HK-2 (cell line): ENCODE data around the gene HSPA12B.

Experiments used
- DNase-seq: peaks from one replicate; pipeline ENCODE4 v3.0.0-alpha.2; 2018; ENCODE audit not compliant: unreplicated experiment

Gene HSPA12B

DNA sequence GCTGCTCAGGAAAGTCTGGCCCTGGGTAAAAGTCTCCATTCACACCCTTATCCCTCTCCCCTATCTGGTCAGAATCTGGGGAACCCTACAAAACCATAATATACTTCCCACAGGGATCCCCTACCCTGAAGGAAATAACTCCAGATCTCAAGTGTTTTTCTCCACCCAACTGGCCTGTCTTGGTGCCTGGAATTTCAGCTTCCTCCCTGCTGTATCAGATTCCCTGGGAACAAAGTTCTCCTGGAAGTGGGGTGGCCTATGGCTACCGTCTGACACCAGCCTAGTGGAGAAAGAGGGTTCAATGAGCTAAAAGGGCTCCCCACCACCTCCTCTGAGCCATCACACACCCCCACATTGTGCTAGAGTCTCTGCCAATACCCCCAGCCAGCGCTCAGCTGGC lies 15.0 kb downstream of the HSPA12B start:
- no peak for DNase-seq

DNA sequence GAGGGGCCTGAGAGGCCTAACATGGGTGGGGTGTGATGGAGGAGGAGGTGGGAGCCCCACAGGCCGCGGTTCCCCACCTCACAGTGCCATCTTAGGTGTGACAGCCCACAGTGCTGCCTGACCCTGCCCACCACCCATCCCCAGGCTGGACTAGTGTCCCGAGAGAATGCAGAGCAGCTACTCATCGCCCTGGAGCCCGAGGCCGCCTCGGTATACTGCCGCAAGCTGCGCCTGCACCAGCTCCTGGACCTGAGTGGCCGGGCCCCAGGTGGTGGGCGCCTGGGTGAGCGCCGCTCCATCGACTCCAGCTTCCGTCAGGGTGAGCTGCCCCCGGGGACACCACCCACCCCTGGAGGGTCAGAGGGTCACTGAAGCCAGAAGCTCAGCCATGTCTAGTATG lies 15.6 kb downstream of the HSPA12B start:
- DNase-seq, result no peak

DNA sequence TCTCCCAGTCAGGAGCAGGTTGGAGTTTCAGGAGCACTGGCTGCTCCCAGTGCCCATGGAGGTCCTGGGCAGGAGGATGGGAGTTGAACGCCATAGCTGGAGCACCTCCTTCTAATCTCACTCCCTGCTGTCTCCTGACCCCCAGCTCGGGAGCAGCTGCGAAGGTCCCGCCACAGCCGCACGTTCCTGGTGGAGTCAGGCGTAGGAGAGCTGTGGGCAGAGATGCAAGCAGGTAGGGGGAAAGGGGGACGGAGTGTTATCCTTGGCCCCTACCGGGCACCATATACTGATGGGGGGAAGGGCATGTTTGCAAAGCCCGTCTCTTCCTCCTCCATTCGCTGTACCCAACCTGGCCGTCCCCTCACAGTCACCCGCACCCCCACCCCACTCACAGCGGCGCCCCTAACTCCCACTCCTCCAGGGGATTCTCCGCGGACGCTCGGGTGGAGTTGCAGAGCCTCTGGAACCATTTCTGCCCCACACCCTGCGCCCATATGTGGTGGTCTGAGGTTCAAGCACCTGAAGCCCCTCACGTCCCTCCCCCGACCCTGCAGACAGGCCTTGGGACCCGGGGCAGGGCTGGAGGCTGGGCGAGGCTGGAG lies 16.7 kb downstream of the HSPA12B start:
- no peak for DNase-seq

DNA sequence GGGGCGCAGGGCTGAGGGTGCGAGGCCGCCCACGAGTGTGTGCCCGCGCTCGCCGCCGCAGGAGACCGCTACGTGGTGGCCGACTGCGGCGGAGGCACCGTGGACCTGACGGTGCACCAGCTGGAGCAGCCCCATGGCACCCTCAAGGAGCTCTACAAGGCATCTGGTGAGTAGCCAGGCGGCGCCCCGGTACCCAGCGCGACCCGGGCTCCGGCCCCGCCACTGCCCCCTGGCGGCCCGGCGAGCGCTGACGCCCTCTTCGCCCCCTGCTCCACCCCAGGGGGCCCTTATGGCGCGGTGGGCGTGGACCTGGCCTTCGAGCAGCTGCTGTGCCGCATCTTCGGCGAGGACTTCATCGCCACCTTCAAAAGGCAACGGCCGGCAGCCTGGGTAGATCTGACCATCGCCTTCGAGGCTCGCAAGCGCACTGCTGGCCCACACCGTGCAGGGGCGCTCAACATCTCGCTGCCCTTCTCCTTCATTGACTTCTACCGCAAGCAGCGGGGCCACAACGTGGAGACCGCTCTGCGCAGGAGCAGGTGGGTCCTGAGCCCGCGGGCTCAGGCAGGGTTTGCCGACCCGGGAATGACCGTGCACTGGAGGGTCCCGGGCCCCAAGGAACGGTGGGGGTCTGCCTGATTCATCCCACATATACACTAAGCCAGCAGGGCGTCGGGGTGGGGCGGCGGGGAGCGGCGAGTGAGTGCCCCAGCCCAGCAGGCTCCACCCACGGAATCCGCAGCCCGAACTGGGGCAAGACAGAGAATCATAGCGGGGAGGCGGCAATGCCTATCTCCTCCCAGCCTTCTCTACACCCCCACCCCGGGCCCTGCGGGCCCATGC lies 17.4 kb downstream of the HSPA12B start:
- DNase-seq, result peak; percentile 51

DNA sequence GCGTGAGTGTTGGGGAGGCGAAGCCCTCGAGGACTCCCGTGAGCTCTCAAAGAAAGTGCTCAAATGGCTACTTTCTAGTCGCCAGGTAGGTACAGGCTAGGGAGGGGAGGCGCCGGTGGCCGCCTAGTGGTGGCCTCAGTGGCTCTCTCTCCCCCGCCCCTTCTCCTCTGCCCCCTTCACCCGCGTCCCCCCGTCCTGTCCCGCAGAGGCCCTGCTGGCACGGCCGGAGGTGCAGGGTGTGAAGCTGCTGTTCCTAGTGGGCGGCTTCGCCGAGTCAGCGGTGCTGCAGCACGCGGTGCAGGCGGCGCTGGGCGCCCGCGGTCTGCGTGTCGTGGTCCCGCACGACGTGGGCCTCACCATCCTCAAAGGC lies 18.8 kb downstream of the HSPA12B start:
- DNase-seq, result no peak

DNA sequence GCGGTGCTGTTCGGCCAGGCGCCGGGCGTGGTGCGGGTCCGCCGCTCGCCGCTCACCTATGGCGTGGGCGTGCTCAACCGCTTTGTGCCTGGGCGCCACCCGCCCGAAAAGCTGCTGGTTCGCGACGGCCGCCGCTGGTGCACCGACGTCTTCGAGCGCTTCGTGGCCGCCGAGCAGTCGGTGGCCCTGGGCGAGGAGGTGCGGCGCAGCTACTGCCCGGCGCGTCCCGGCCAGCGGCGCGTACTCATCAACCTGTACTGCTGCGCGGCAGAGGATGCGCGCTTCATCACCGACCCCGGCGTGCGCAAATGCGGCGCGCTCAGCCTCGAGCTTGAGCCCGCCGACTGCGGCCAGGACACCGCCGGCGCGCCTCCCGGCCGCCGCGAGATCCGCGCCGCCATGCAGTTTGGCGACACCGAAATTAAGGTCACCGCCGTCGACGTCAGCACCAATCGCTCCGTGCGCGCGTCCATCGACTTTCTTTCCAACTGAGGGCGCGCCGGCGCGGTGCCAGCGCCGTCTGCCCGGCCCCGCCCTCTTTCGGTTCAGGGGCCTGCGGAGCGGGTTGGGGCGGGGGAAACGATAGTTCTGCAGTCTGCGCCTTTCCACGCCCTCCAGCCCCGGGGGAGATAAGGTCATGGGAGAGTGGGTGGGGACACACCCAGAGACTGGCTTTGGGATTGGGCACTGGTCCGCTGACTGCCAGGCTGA lies 19.3 kb downstream of the HSPA12B start:
- DNase-seq, result no peak

DNA sequence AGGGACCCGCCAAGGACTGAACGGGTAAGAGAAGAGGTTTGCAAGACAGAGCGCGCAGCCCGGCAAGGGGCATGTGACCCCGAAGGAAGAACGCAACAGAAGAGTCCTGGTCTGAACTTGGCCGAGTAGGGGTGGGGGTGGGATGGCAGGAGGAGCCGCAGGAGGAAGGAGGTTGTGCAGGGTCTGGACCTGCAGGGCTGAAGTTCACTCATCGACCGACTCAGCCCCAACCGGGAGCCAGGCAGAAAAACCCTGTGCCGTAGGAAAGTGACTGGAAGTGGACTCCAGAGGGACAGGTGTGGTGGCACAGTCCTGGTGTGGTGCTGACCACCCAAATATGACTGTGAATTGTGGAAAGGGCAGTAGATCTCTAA lies 19.9 kb downstream of the HSPA12B start:
- DNase-seq, result no peak

DNA sequence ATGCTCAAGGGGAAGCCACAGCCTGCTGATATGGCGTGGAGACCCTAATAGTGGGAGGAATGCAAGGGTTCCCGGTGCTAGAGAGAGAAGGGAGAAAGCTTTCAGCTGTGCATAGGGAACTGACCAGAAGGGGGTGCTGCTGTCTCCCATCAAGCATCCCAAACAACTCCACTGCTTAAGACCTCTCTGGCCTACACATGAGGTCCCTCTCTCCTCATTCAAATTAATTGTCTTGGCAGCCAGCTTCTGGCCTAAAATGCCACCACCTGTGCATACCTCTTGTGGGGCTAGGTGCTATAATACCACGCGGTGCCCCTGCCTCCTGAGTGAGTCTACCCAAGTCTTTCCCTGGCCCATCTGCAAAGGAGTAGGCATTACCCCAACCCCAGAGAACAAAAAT lies 20.6 kb downstream of the HSPA12B start:
- peak; percentile 46 for DNase-seq

DNA sequence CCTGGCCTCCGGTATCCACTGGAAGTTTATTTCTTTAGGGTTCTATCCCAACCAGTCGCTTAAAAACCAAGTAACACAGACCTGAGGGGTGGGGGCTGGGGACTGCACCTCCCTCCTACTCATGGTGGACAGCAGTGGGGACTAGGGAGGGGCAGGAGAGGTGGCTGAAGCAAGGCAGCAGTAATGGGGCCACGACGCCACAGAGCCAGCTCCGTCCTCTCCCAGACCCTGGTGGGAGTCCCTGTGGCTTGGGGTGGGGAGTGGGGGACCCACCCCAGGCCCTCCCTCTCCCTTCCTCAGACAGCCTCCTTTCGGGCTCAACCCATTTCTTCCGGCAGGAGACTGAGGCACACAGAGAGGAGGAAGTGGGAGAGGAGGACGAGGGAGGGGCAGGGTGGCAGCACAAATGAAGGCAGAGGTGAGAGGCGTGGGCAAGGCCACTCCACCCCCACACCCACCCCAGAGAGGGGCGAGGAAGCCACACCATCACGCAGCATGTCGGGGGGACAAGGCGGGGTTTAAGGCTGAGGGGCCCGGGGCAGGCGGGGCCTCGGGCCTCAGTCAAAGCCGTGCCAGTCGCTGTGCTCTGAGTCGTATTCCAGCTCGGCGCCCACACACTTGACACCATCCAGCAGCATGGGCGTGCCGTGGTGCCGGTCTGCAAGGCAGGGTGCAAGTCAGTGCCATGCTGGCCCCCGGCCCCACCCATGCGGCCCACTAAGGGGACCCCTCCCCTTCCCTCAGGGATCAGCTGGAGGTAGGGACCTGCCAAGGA lies 21.2 kb downstream of the HSPA12B start:
- no peak for DNase-seq

DNA sequence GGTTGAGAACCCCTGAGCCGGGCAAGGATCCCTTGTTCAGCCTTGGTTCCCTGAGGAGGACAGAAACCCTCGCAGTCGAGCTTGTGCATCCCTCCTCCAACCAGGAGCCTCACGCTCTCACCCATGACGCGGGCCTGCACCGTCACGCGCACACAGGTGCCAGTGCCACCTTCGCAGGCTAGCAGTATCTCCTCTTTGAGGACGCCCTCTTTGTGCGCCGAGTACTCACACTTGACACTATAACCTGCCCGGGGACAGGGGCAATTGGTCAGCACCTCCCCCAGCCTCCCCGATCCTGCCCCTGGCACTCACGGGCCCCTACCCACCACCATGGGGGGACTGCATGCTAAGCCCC lies 21.8 kb downstream of the HSPA12B start:
- no peak for DNase-seq

DNA sequence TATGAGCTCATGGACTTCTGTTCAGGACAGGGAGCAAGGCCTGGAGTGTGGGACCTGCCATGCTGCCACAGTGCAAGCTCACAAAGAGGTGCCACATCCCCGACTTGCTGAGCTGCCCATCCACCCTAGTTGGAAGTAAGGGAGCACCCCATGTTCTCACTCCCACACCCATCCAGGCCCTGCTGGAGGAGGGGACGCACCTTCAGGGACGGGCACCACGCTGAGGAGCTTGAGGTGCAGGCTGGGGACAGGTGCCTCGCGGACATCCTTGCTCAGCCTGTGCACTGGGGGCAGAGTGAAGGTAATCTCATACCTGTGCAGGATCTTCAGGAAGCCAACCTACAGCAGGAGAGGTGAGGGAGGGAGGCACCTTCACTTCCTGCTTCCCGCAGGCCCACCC lies 22.8 kb downstream of the HSPA12B start:
- no peak for DNase-seq

DNA sequence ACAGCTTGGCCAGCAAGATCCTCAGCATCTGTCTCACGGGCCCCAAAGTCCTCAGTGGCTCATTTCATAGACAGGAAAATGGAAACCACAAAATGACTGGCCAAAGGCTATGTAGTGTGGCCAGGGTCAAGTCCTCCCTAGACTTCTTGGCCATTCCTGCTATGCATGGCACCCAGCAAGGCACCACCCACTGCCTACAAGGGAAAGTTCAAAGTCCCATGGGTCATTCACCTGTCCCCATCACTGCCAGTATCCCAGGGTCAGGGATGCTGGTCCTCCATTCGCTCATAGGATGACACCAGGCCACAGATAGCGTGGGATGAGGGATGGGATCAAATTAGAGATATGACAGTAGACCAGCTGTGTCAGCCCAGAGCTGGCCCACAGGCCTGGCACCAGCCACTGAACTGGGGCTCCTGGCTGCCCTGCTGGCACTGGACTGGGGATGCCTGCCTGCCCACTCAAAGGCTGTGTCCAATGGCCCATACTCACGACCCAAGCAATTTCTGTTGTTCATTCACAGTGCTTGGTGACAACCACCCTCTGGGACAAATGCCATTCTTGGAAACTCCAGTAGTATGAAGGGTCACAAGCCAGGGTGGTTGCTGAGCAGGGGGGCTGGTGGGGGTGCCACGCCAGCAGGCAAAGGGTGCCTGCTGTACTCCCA lies 23.5 kb downstream of the HSPA12B start:
- no peak for DNase-seq

DNA sequence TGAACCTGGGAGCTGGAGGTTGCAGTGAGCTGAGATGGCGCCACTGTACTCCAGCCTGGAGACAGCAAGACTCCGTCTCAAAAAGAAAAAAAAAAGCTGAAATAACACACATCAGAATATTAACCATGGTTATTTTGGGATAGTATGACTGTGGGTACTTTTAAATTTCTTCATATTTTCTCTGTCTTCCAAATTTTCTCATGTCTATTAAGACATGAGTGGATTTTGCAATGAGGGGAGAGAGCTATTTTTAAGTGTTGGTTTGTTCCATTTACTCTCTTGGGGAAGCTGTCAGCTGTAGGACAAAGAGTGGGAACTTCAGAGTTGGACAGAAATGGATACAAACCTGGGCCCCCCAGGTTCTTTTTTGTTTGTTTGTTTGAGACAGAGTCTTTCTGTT lies 24.8 kb downstream of the HSPA12B start:
- no peak for DNase-seq

DNA sequence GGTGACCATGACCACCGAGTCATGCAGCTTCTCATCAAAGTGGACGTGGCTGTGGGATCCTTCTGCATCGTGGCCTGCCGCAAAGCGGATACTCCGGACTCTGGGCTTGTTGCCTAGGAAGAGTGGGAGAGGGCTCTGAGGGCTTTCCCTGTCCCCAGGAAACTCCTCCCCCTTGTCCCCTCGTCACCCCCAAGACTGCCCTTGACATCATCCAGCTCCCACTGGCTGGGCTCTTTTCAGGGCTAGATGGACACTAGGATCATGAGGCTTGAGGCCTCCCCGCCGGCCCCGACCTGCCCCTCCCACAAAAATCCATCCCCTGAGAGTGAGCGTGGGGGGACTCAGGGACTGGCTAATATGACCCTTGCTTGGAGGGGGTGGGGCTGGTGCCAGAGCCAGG lies 26.1 kb downstream of the HSPA12B start:
- no peak for DNase-seq

DNA sequence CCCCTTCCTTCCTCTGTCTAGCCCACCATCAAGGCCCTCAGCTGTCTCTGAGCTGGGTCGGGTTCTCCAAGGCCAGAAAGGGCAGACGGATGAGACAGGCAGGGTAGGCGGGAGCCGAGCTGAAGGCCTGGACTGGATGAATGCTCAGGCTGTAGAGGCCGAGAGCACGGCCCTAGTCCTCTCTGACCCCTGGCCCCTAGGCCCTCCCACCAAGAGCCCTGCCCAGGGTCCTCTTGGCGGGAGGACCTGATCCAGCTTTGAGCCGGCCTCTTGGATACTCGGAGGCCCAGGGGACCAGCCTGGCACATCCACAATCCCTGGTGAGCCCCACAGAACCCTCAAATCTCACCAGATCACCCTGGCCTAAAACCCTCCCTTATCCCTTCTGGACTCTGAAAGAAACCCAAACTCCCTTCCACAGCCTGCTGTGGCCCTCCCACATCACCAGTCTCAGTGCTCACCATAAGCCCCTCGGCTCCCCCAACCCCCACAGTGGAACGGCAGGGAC lies 26.9 kb downstream of the HSPA12B start:
- DNase-seq, result no peak

DNA sequence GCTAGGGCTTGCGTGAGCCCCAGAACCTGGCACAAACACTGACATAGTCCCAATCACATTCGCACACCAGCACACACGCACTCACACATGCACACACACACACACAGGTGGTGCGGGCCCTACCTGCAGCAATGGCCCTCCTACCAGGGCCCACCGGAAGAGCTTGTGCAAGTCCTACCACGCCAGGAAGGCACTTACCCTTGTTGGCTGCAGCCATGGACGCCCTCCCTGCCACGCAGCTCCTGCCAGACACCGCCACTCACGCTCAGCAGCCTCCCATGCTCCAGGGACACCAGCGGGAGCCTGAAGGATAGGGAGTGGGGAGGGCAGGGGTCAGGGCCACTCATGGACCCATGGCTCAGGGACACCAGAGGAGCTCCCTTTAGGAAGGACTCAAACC lies 27.4 kb downstream of the HSPA12B start:
- no peak for DNase-seq

DNA sequence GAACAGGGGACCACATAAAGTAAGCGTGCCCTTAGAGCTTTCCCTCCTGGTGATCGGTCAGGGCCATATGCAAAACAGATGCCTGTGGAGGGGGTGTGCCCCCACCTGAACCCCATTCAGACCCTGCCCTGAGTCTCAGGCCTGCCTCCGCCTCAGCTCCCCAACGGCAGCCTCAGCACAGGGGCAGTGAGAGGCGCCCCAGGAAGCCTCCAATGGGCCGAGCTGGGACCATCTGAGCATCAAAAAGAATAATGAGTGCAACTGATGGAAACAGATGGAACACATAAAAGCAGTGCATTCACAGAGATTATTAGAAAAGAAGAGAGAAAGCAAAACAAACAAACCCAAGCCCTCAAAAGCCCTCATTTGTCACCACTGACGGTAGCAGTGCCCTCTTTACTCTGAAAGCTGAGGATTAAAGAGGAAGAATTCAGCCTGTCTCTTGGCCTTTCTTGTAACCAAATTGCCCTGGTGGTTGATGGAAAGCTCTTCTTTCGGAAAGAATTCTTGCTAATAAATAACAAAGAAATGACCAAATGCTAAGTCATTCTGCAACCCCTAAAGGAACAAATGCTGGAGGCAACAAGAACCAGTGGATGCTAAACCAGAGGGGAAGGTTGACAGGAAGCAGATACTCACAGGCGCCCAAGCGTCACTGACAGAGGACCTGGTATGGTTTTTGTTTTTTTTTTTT lies 28.3 kb downstream of the HSPA12B start:
- no peak for DNase-seq

DNA sequence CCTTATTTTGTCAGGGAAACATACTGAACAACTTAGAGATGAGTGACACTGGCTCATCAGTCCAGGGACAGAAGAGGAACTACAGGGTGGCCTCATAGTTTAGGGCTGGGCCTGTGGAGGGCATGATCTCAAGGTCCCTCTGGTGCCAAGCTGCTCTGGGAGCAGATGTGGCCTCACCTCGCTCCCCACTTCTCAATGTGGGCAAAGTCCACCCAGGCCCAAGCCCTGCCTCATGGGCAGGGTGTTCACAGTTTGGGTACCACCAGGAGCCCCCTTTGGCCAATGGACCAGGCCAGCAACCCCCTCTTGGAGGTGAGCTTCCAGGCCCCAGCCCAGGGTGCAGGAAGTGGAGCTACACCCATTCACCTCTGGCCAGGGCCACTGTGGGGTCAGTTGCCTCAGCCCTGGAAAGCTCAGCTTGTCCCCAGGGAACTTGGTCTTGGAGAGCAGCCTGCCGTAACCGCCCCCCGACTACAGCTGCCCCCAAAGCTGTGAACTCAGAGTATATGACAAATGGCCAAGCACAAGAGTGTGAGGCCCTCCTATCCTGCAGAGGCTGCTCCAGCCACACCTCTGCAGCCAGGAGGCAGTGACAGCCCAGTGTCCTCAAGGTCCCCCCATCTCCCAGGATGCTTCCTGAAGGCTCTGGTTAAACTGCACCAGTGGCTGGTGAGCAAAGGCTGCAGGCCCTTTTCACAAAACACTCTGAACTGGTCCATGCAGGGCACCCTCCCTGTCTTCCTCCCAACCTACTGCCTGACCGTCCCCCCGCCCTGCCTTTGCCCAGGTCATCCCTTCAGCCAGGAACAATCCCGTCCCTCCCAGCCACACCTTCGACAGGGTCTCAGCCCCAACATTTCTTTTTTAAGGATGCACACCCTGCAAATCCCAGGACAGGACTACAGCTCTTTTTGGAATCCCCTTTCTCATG lies 31.5 kb downstream of the HSPA12B start:
- DNase-seq, result no peak

DNA sequence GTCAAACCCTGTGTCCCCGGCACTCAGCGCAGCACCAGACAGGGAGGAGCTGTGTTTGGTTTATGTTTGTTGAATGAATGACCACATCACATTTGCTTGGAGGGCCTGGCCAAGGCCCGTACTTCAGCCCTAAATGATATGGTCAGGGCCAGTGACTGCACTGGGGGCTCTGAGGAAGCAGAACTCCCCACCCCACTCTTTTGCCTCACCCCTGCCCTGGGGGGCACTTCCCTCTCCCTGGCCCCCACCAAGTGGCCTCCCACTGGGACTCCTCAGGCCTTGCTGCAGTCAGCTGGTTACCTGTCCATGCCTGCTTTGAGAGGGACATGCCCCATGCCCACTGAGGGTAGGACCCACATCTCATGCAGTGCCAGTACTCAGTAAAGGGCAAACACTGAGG lies 32.2 kb downstream of the HSPA12B start:
- no peak for DNase-seq
